Mesendoderm (in vitro differentiated cells): Measurements from ENCODE around the gene LPGAT1.

Experiments used
- DNase-seq: peaks from one replicate; pipeline ENCODE4 v3.0.0; 2013
- H2AK5ac ChIP-seq: 2 replicates; pipeline ENCODE4 v1.6.1; 2013; ENCODE audit warnings: low read length, inconsistent platforms
- H2BK120ac ChIP-seq: 2 replicates; pipeline ENCODE4 v1.6.1; 2013; ENCODE audit warnings: low read depth, mild to moderate bottlenecking, low read length, moderate library complexity, mixed read lengths
- H2BK15ac ChIP-seq: replicated peaks from 2 replicates; pipeline ENCODE4 v1.6.1; 2013; ENCODE audit warnings: low read depth, mild to moderate bottlenecking, moderate library complexity
- H2BK5ac ChIP-seq: 2 replicates; pipeline ENCODE4 v1.6.1; 2013; ENCODE audit warnings: low read length, inconsistent platforms
- H3K18ac ChIP-seq: 2 replicates; pipeline ENCODE4 v1.6.1; 2013; ENCODE audit warnings: mild to moderate bottlenecking, low read length, mixed read lengths
- H3K23ac ChIP-seq: one replicate; pipeline ENCODE4 v1.6.1; 2013; ENCODE audit warnings: low read length
- H3K27ac ChIP-seq: 2 replicates; pipeline ENCODE4 v1.5.1; 2013; ENCODE audit warnings: low read depth, mild to moderate bottlenecking, inconsistent platforms, low read length, moderate library complexity
- H3K27me3 ChIP-seq: 2 replicates; pipeline ENCODE4 v1.6.1; 2013; ENCODE audit warnings: low read length, control low read depth, mild to moderate bottlenecking, inconsistent platforms; ENCODE audit not compliant: insufficient read depth, poor library complexity
- H3K36me3 ChIP-seq: 2 replicates; pipeline ENCODE4 v1.6.1; 2013; ENCODE audit warnings: low read length, inconsistent platforms; ENCODE audit not compliant: control insufficient read depth, insufficient read depth
- H3K4ac ChIP-seq: one replicate; pipeline ENCODE4 v1.6.1; 2013; ENCODE audit warnings: low read depth, mild to moderate bottlenecking, low read length, moderate library complexity
- H3K4me1 ChIP-seq: 2 replicates; pipeline ENCODE4 v1.6.1; 2013; ENCODE audit warnings: low read depth, low read length, inconsistent platforms; ENCODE audit not compliant: control insufficient read depth
- H3K4me2 ChIP-seq: 2 replicates; pipeline ENCODE4 v1.6.1; 2013; ENCODE audit warnings: low read length
- H3K4me3 ChIP-seq: 2 replicates; pipeline ENCODE4 v1.5.1; 2013; ENCODE audit warnings: mild to moderate bottlenecking, low read length
- H3K56ac ChIP-seq: one replicate; pipeline ENCODE4 v1.6.1; 2013; ENCODE audit warnings: low read length
- H3K79me1 ChIP-seq: 2 replicates; pipeline ENCODE4 v1.6.1; 2013; ENCODE audit warnings: low read length, inconsistent platforms
- H3K79me2 ChIP-seq: 2 replicates; pipeline ENCODE4 v1.6.1; 2013; ENCODE audit warnings: mild to moderate bottlenecking, low read length; ENCODE audit not compliant: control insufficient read depth, insufficient read depth
- H3K9ac ChIP-seq: 2 replicates; pipeline ENCODE4 v1.6.1; 2013; ENCODE audit warnings: low read length, inconsistent platforms
- H4K5ac ChIP-seq: one replicate; pipeline ENCODE4 v1.6.1; 2013; ENCODE audit warnings: low read length
- H4K8ac ChIP-seq: one replicate; pipeline ENCODE4 v1.6.1; 2013; ENCODE audit warnings: low read depth, mild to moderate bottlenecking, control low read depth, low read length, moderate library complexity
- WGBS: extraction: QIAGEN DNeasy Blood & Tissue Kit; methylation state at CpG from one replicate; pipeline ENCODE4 v1.1.7; 2013; ENCODE audit warnings: low lambda C conversion rate, missing lambda C conversion rate; ENCODE audit not compliant: insufficient coverage; ENCODE audit errors: extremely low coverage; 5-methylcytosine and 5-hydroxymethylcytosine counted together

The LPGAT1 gene

GRCh38 chr1:211752951-211753486 lies 77.5 kb downstream of the LPGAT1 start:
- H2AK5ac ChIP-seq = no peak overlapping the region
- H4K5ac ChIP-seq = no peak overlapping the region
- H4K8ac ChIP-seq = no peak overlapping the region
- H3K4me2 ChIP-seq = no peak overlapping the region
- H3K4ac ChIP-seq = no peak overlapping the region
- H3K79me2 ChIP-seq = no peaks in the 10 kb centered on the region
- peak; percentile 73 for DNase-seq
- no peak overlapping the region for H3K18ac ChIP-seq
- no peak overlapping the region for H3K9ac ChIP-seq
- peaks cover 6% of the 10 kb centered on the region for H3K4me1 ChIP-seq
- H2BK15ac ChIP-seq = peak overlapping the region; percentile 57
- no CpG with 5 or more reads among the region's 2 CpGs for WGBS
- H3K27ac ChIP-seq = peak overlapping the region; percentile 60
- no peaks in the 10 kb centered on the region for H3K36me3 ChIP-seq
- H3K79me1 ChIP-seq = no peaks in the 10 kb centered on the region
- no peak overlapping the region for H3K23ac ChIP-seq
- no peak overlapping the region for H3K4me3 ChIP-seq
- H3K56ac ChIP-seq = no peak overlapping the region
- no peak overlapping the region for H2BK120ac ChIP-seq
- H3K27me3 ChIP-seq = no peaks in the 10 kb centered on the region
- H2BK5ac ChIP-seq = no peak overlapping the region

DNA sequence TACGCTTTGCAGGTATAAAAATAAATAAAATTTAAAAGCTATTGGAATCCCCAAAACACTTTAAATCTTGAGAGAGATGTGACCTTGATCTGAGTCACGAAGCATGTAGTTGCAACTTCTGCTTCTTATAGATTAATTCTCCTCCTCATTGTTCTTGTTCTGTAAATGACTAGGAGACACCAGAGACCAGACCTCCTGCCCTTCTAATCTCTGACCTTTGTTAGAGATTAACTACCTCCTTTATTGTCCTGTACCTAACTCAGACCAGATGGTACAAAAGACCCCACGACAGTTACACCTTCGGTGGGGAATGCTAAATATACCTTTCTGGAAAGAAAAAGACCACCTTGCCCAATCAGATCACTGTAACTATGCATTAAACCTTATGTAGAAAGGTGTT lies 78.2 kb downstream of the LPGAT1 start:
- Histone ChIP-seq H2BK15ac (no peak overlapping the region), H3K36me3 (no peaks in the 10 kb centered on the region), H3K4me2 (no peak overlapping the region), H3K27ac (peak overlapping the region; percentile 60), H3K23ac (no peak overlapping the region), H2AK5ac (no peak overlapping the region), H3K4me1 (peaks cover 6% of the 10 kb centered on the region), H3K56ac (no peak overlapping the region), H4K5ac (no peak overlapping the region), H3K9ac (no peak overlapping the region), H4K8ac (no peak overlapping the region), H3K18ac (no peak overlapping the region), H3K27me3 (no peaks in the 10 kb centered on the region), H2BK5ac (peak overlapping the region; percentile 17), H3K79me1 (no peaks in the 10 kb centered on the region), H3K4ac (no peak overlapping the region), H3K79me2 (no peaks in the 10 kb centered on the region), H2BK120ac (no peak overlapping the region), H3K4me3 (no peak overlapping the region)
- WGBS = no CpG with 5 or more reads among the region's 4 CpGs
- peak; percentile 60 for DNase-seq

DNA sequence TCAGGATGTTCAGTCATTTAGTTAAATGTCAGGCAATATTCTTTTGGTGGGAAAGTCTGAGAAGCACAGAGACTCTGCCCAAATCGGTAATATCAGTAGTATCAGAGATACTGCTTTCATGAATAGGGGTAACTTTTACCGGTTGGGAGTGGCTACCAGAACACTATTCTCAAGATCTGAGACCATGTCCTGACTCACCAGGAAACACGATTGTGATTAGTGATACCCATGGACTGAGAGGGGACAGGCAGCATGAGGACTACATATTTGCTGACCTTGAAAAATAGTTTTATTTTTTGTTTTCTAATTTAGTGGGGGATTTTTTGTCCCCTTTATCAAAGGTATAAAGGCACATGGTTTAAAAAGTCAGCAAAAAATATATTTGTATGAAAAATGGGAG lies 79.1 kb downstream of the LPGAT1 start:
- DNase-seq = peak; percentile 88
- Histone ChIP-seq H2BK15ac (no peak overlapping the region), H3K79me1 (no peaks in the 10 kb centered on the region), H3K4me1 (peaks cover 6% of the 10 kb centered on the region), H2AK5ac (no peak overlapping the region), H4K8ac (no peak overlapping the region), H3K56ac (no peak overlapping the region), H3K23ac (no peak overlapping the region), H3K27me3 (no peaks in the 10 kb centered on the region), H3K79me2 (no peaks in the 10 kb centered on the region), H2BK120ac (no peak overlapping the region), H3K4me2 (no peak overlapping the region), H3K4me3 (no peak overlapping the region), H3K18ac (no peak overlapping the region), H3K9ac (no peak overlapping the region), H3K36me3 (no peaks in the 10 kb centered on the region), H3K4ac (no peak overlapping the region), H3K27ac (no peak overlapping the region), H2BK5ac (no peak overlapping the region), H4K5ac (no peak overlapping the region)
- no CpG with 5 or more reads among the region's 3 CpGs for whole genome bisulfite sequencing

- H3K4me3 ChIP-seq = no peak overlapping the region
Observed at GRCh38 chr1:211750599-211750998, 80.0 kb downstream of the LPGAT1 start.

GRCh38 chr1:211749251-211749650 lies 81.3 kb downstream of the LPGAT1 start:
- Histone ChIP-seq H2BK15ac (peak overlapping the region; percentile 57), H4K8ac (no peak overlapping the region), H3K36me3 (no peaks in the 10 kb centered on the region), H3K4ac (no peak overlapping the region), H3K27ac (no peak overlapping the region), H3K4me3 (no peak overlapping the region), H3K56ac (no peak overlapping the region), H3K79me1 (no peaks in the 10 kb centered on the region), H3K23ac (no peak overlapping the region), H3K79me2 (no peaks in the 10 kb centered on the region), H2BK120ac (no peak overlapping the region), H3K18ac (no peak overlapping the region), H3K27me3 (no peaks in the 10 kb centered on the region), H2BK5ac (no peak overlapping the region), H3K4me2 (no peak overlapping the region), H2AK5ac (no peak overlapping the region), H3K9ac (no peak overlapping the region), H3K4me1 (peaks cover 6% of the 10 kb centered on the region), H4K5ac (no peak overlapping the region)
- no peak for DNase-seq
- WGBS = no CpG with 5 or more reads among the region's 3 CpGs

More at GRCh38 chr1:211750599-211750998, 80.0 kb downstream of the LPGAT1 start:
- Histone ChIP-seq H3K79me2 (no peaks in the 10 kb centered on the region), H3K79me1 (no peaks in the 10 kb centered on the region), H4K5ac (no peak overlapping the region), H2BK5ac (no peak overlapping the region), H3K4me2 (no peak overlapping the region), H3K4me1 (peaks cover 6% of the 10 kb centered on the region), H2BK120ac (no peak overlapping the region), H3K9ac (no peak overlapping the region), H3K36me3 (no peaks in the 10 kb centered on the region), H3K27ac (no peak overlapping the region), H4K8ac (no peak overlapping the region), H2BK15ac (no peak overlapping the region), H3K56ac (no peak overlapping the region), H3K4ac (no peak overlapping the region), H2AK5ac (no peak overlapping the region), H3K23ac (no peak overlapping the region), H3K27me3 (no peaks in the 10 kb centered on the region), H3K18ac (no peak overlapping the region)
- peak; percentile 83 for DNase-seq
- WGBS = no CpG with 5 or more reads among the region's 1 CpG

- no peak overlapping the region for H3K4ac ChIP-seq
- no peak overlapping the region for H3K56ac ChIP-seq
- H3K27ac ChIP-seq = no peak overlapping the region
- H2BK120ac ChIP-seq = no peak overlapping the region
- H3K23ac ChIP-seq = no peak overlapping the region
- no peaks in the 10 kb centered on the region for H3K79me2 ChIP-seq
- H2BK5ac ChIP-seq = no peak overlapping the region
- H3K27me3 ChIP-seq = no peaks in the 10 kb centered on the region
- DNase-seq = no peak
- H2AK5ac ChIP-seq = no peak overlapping the region
- H3K36me3 ChIP-seq = no peaks in the 10 kb centered on the region
- H3K4me1 ChIP-seq = peaks cover 1% of the 10 kb centered on the region
- no peak overlapping the region for H3K9ac ChIP-seq
- H4K5ac ChIP-seq = no peak overlapping the region
- no CpG with 5 or more reads among the region's 3 CpGs for WGBS
- no peak overlapping the region for H4K8ac ChIP-seq
- no peak overlapping the region for H3K4me3 ChIP-seq
- no peaks in the 10 kb centered on the region for H3K79me1 ChIP-seq
- peak overlapping the region; percentile 57 for H2BK15ac ChIP-seq
- no peak overlapping the region for H3K18ac ChIP-seq
- H3K4me2 ChIP-seq = no peak overlapping the region
Observed at GRCh38 chr1:211748810-211749209, 81.8 kb downstream of the LPGAT1 start.
